NB4 (cell line): Measurements from ENCODE around the gene RSPO1.

Experiments used
- DNase-seq: peaks from one replicate; pipeline ENCODE4 v3.0.0; 2010; ENCODE audit warnings: low read depth
- H3K4me3 ChIP-seq: one replicate; pipeline ENCODE4 v1.5.1; 2011; ENCODE audit warnings: mild to moderate bottlenecking, low read depth, low read length, moderate library complexity
- CTCF ChIP-seq: IDR thresholded peaks from one replicate; pipeline ENCODE4 v1.5.1; 2012; ENCODE audit warnings: low read depth, low read length
- MAX ChIP-seq: IDR thresholded peaks from 2 replicates; pipeline ENCODE4 v1.6.1; 2011; ENCODE audit warnings: low read depth, low read length
- MYC ChIP-seq: IDR thresholded peaks from 2 replicates; pipeline ENCODE4 v1.6.1; 2011; ENCODE audit warnings: low read depth, low read length
- POLR2A ChIP-seq: IDR thresholded peaks from 2 replicates; pipeline ENCODE4 v1.6.1; 2011; ENCODE audit warnings: mild to moderate bottlenecking; ENCODE audit not compliant: insufficient read length; ENCODE audit errors: extremely low read depth

RSPO1 gene

GRCh38 chr1:37652976-37653375 lies 18.3 kb upstream of the RSPO1 start:
- no peak overlapping the region for H3K4me3 ChIP-seq
- no peak for DNase-seq
- TF ChIP-seq POLR2A (no peak), CTCF (no peak), MYC (no peak), MAX (no peak)

GRCh38 chr1:37651803-37652202 lies 17.1 kb upstream of the RSPO1 start:
- no peak for DNase-seq
- H3K4me3 ChIP-seq, result no peak overlapping the region
- TF ChIP-seq MYC (no peak), MAX (no peak), POLR2A (no peak), CTCF (no peak)

- TF ChIP-seq POLR2A, result no peak
- no peak for TF ChIP-seq MYC
- no peak for DNase-seq
- no peak overlapping the region for H3K4me3 ChIP-seq
Measured at GRCh38 chr1:37650721-37651120, 16.0 kb upstream of the RSPO1 start.

- DNase-seq, result no peak
- TF ChIP-seq MAX, result no peak
- TF ChIP-seq POLR2A, result no peak
- no peak for TF ChIP-seq MYC
- TF ChIP-seq CTCF, result no peak
- H3K4me3 ChIP-seq, result no peak overlapping the region
Measured at GRCh38 chr1:37650173-37650572, 15.5 kb upstream of the RSPO1 start.

GRCh38 chr1:37647281-37647680 lies 12.6 kb upstream of the RSPO1 start:
- TF ChIP-seq MAX, result no peak
- TF ChIP-seq POLR2A, result no peak
- no peak overlapping the region for H3K4me3 ChIP-seq
- DNase-seq, result no peak

- TF ChIP-seq POLR2A (no peak), MAX (no peak), MYC (no peak)
Measured at GRCh38 chr1:37641059-37641458, 6.4 kb upstream of the RSPO1 start.

GRCh38 chr1:37636435-37636834 lies 1.7 kb upstream of the RSPO1 start:
- TF ChIP-seq MYC, result no peak
- TF ChIP-seq CTCF, result no peak
- no peak for TF ChIP-seq MAX
- TF ChIP-seq POLR2A, result no peak
- no peak overlapping the region for H3K4me3 ChIP-seq
- no peak for DNase-seq

More at GRCh38 chr1:37641059-37641458, 6.4 kb upstream of the RSPO1 start:
- H3K4me3 ChIP-seq, result no peak overlapping the region
- DNase-seq, result no peak
